GM12891 (cell line): Measurements from ENCODE around the gene C11orf98.
"Not testable (repeated sequence)": the region's sequence is repeated elsewhere in the genome, so short reads cannot be mapped to it uniquely, and the experiment has no call there.

ENCODE experiments used
- DNase-seq: peaks from one replicate; pipeline ENCODE4 v3.0.0; 2011; ENCODE audit warnings: low spot score; ENCODE audit not compliant: insufficient read length
- FAIRE-seq: peaks from 2 replicates; lab custom pipeline; 2011; peaks lifted over from hg19 to GRCh38; lab: Jason Lieb, UNC
- PAX5 ChIP-seq: IDR thresholded peaks from 2 replicates; pipeline ENCODE4 v1.6.1; 2011; ENCODE audit warnings: low read length, moderate library complexity, mild to moderate bottlenecking; ENCODE audit not compliant: insufficient read depth, severe bottlenecking
- POLR2A ChIP-seq: IDR thresholded peaks from 2 replicates; pipeline ENCODE4 v1.6.1; 2011; ENCODE audit warnings: low read depth, low read length, control low read depth
- POLR2AphosphoS5 ChIP-seq: IDR thresholded peaks from 2 replicates; pipeline ENCODE4 v1.6.1; 2011; ENCODE audit warnings: low read depth, low read length, control low read depth
- POU2F2 ChIP-seq: IDR thresholded peaks from 2 replicates; pipeline ENCODE4 v1.6.1; 2011; ENCODE audit warnings: low read depth, mild to moderate bottlenecking, control low read depth, low read length, moderate library complexity
- SPI1 ChIP-seq: IDR thresholded peaks from 2 replicates; pipeline ENCODE4 v1.6.1; 2011; ENCODE audit warnings: low read depth, low read length, control low read depth
- TAF1 ChIP-seq: IDR thresholded peaks from 2 replicates; pipeline ENCODE4 v1.6.1; 2011; ENCODE audit warnings: low read depth, low read length, control low read depth

The C11orf98 gene

GRCh38 chr11:62644220-62644619, 20.8 kb downstream of the C11orf98 start:
- no peak for FAIRE-seq
- TF ChIP-seq TAF1 (no peak), POLR2AphosphoS5 (no peak), SPI1 (no peak), POU2F2 (no peak), PAX5 (no peak), POLR2A (no peak)
- DNase-seq, result no peak

GRCh38 chr11:62632492-62632891, 32.5 kb downstream of the C11orf98 start:
- no peak for DNase-seq
- FAIRE-seq, result no peak
- no peak for TF ChIP-seq TAF1
- TF ChIP-seq POU2F2, result no peak
- TF ChIP-seq PAX5, result no peak
- no peak for TF ChIP-seq SPI1
- TF ChIP-seq POLR2AphosphoS5, result no peak
- TF ChIP-seq POLR2A, result no peak

GRCh38 chr11:62627713-62628112, 37.3 kb downstream of the C11orf98 start:
- FAIRE-seq (no peak), DNase-seq (no peak)
- TF ChIP-seq PAX5 (no peak), SPI1 (no peak), POU2F2 (no peak), TAF1 (no peak), POLR2AphosphoS5 (no peak), POLR2A (no peak)

GRCh38 chr11:62622476-62623089, 42.4 kb downstream of the C11orf98 start:
- TF ChIP-seq SPI1 (no peak), TAF1 (no peak), PAX5 (no peak), POLR2A (no peak), POU2F2 (no peak), POLR2AphosphoS5 (no peak)
- FAIRE-seq, result no peak
- no peak for DNase-seq

GRCh38 chr11:62621567-62622470, 43.2 kb downstream of the C11orf98 start, which contains the start of gene B3GAT3:
Gene B3GAT3, minus strand, starts transcription at chr11:62621986. Its CDS starts 39 bp downstream, at chr11:62621947.
- FAIRE-seq, result peak; percentile 96
- TF ChIP-seq SPI1 (no peak), POU2F2 (peak; percentile 23; the same call in 1 of the 2 replicates), POLR2AphosphoS5 (peak; percentile 81), TAF1 (peak; percentile 21; the same call in 1 of the 2 replicates), POLR2A (peak; percentile 64), PAX5 (no peak)
- peak; percentile 98 for DNase-seq

GRCh38 chr11:62621027-62621566, 43.9 kb downstream of the C11orf98 start:
- DNase-seq (no peak), FAIRE-seq (peak; percentile 43)
- TF ChIP-seq TAF1, result no peak
- TF ChIP-seq POLR2AphosphoS5, result no peak
- no peak for TF ChIP-seq POU2F2
- TF ChIP-seq PAX5, result no peak
- no peak for TF ChIP-seq POLR2A
- TF ChIP-seq SPI1, result no peak

GRCh38 chr11:62616957-62617356, 48.1 kb downstream of the C11orf98 start:
- FAIRE-seq, DNase-seq: not testable (repeated sequence)

GRCh38 chr11:62615521-62615920, 49.5 kb downstream of the C11orf98 start:
- no peak for DNase-seq
- TF ChIP-seq POLR2A (no peak), TAF1 (no peak), POU2F2 (no peak), SPI1 (no peak), POLR2AphosphoS5 (no peak), PAX5 (no peak)
- FAIRE-seq, result no peak

- no peak for DNase-seq
These were observed 50.7 kb downstream of the C11orf98 start for GRCh38 chr11:62614275-62614674.

More at GRCh38 chr11:62614275-62614674, 50.7 kb downstream of the C11orf98 start:
- TF ChIP-seq POLR2AphosphoS5 (no peak), POLR2A (no peak), TAF1 (no peak), PAX5 (no peak), SPI1 (no peak), POU2F2 (no peak)
- FAIRE-seq, result no peak
